MM.1S (cell line): ENCODE results near the gene IRF2BPL.

Source experiments
- DNase-seq: peaks from one replicate; pipeline ENCODE4 v3.0.0-alpha.2; 2015
- H2AFZ ChIP-seq: fragments of 300-600 bp; sonication (generic); 2 replicates; pipeline ENCODE4 v1.6.0; 2016; ENCODE audit warnings: antibody characterized with exemption, low read length
- H3F3A ChIP-seq: fragments of 300-600 bp; sonication (generic); 2 replicates; pipeline ENCODE4 v1.6.1; 2016; ENCODE audit warnings: mild to moderate bottlenecking, antibody characterized with exemption, low read length, moderate library complexity, mixed read lengths; ENCODE audit not compliant: insufficient read depth
- H3K27ac ChIP-seq: fragments of 300-600 bp; sonication (generic); 2 replicates; pipeline ENCODE4 v1.5.1; 2016; ENCODE audit warnings: mild to moderate bottlenecking, low read length
- H3K27me3 ChIP-seq: fragments of 300-600 bp; sonication (generic); replicated peaks from 2 replicates; pipeline ENCODE4 v1.6.0; 2016; ENCODE audit warnings: low read length; ENCODE audit not compliant: insufficient read depth
- H3K36me3 ChIP-seq: fragments of 300-600 bp; sonication (generic); replicated peaks from 2 replicates; pipeline ENCODE4 v1.6.1; 2016; ENCODE audit warnings: mild to moderate bottlenecking, low read length, mixed read lengths; ENCODE audit not compliant: insufficient read depth
- H3K4me1 ChIP-seq: fragments of 300-600 bp; sonication (generic); 2 replicates; pipeline ENCODE4 v1.6.1; 2016; ENCODE audit warnings: low read length, mixed read lengths
- H3K4me2 ChIP-seq: fragments of 300-600 bp; sonication (generic); 2 replicates; pipeline ENCODE4 v1.6.0; 2016; ENCODE audit warnings: low read depth, low read length
- H3K4me3 ChIP-seq: fragments of 300-600 bp; sonication (generic); 2 replicates; pipeline ENCODE4 v1.5.1; 2016; ENCODE audit warnings: low read length, mixed read lengths
- H3K79me2 ChIP-seq: fragments of 300-600 bp; sonication (generic); 2 replicates; pipeline ENCODE4 v1.6.1; 2016; ENCODE audit warnings: mixed run types, low read length, mixed read lengths
- H3K9ac ChIP-seq: fragments of 300-600 bp; sonication (generic); 2 replicates; pipeline ENCODE4 v1.6.1; 2016; ENCODE audit warnings: low read length, mixed read lengths
- H3K9me2 ChIP-seq: fragments of 300-600 bp; sonication (generic); replicated peaks from 2 replicates; pipeline ENCODE4 v1.6.1; 2016; ENCODE audit warnings: mild to moderate bottlenecking, low read length, mixed read lengths; ENCODE audit not compliant: insufficient read depth
- H3K9me3 ChIP-seq: fragments of 300-600 bp; sonication (generic); replicated peaks from 2 replicates; pipeline ENCODE4 v1.6.1; 2016; ENCODE audit warnings: mild to moderate bottlenecking, low read length, mixed read lengths; ENCODE audit not compliant: insufficient read depth
- H4K20me1 ChIP-seq: fragments of 300-600 bp; sonication (generic); 2 replicates; pipeline ENCODE4 v1.6.1; 2016; ENCODE audit warnings: mild to moderate bottlenecking, low read length, moderate library complexity, mixed read lengths; ENCODE audit not compliant: insufficient read depth
- EZH2 ChIP-seq: fragments of 300-600 bp; sonication (generic); optimal IDR thresholded peaks from 2 replicates; pipeline ENCODE3; 2017; ENCODE audit warnings: low read depth, mild to moderate bottlenecking, antibody characterized with exemption, low read length, mixed read lengths
- EZH2phosphoT487 ChIP-seq: fragments of 300-600 bp; sonication (generic); IDR thresholded peaks from 2 replicates; pipeline ENCODE4 v1.6.1; 2018; ENCODE audit warnings: antibody characterized with exemption, low read length
- TF ChIP-seq, protein P1 (sequence below): fragments of 300-600 bp; sonication (generic); IDR thresholded peaks from 2 replicates; pipeline ENCODE4 v1.5.1; 2016; ENCODE audit warnings: antibody characterized with exemption, low read length, mixed read lengths

Gene IRF2BPL

GRCh38 chr14:77007183-77007974, 21.1 kb downstream of the IRF2BPL start:
- H3K27ac ChIP-seq, result no peak overlapping the region
- no peak for DNase-seq
- H3K4me1 ChIP-seq, result 0 out of 2 replicates have a peak, but pooled peaks cover 6% of the 10 kb centered on the region
- H3K9me3 ChIP-seq, result no peaks in the 10 kb centered on the region
- H3K27me3 ChIP-seq, result no peaks in the 10 kb centered on the region
- TF ChIP-seq EZH2 (no peak), EZH2phosphoT487 (no peak)
- TF ChIP-seq, protein P1, sequence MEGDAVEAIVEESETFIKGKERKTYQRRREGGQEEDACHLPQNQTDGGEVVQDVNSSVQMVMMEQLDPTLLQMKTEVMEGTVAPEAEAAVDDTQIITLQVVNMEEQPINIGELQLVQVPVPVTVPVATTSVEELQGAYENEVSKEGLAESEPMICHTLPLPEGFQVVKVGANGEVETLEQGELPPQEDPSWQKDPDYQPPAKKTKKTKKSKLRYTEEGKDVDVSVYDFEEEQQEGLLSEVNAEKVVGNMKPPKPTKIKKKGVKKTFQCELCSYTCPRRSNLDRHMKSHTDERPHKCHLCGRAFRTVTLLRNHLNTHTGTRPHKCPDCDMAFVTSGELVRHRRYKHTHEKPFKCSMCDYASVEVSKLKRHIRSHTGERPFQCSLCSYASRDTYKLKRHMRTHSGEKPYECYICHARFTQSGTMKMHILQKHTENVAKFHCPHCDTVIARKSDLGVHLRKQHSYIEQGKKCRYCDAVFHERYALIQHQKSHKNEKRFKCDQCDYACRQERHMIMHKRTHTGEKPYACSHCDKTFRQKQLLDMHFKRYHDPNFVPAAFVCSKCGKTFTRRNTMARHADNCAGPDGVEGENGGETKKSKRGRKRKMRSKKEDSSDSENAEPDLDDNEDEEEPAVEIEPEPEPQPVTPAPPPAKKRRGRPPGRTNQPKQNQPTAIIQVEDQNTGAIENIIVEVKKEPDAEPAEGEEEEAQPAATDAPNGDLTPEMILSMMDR, result no peak
- H3K9ac ChIP-seq, result no peak overlapping the region
- H3K79me2 ChIP-seq, result no peaks in the 10 kb centered on the region
- H3K4me2 ChIP-seq, result no peak overlapping the region
- H2AFZ ChIP-seq, result no peak overlapping the region
- H3K36me3 ChIP-seq, result no peaks in the 10 kb centered on the region
- no peaks in the 10 kb centered on the region for H4K20me1 ChIP-seq
- no peaks in the 10 kb centered on the region for H3F3A ChIP-seq
- H3K4me3 ChIP-seq, result no peak overlapping the region
- no peaks in the 10 kb centered on the region for H3K9me2 ChIP-seq

- Histone ChIP-seq H3F3A (no peaks in the 10 kb centered on the region), H3K36me3 (no peaks in the 10 kb centered on the region), H3K4me2 (no peak overlapping the region), H3K27me3 (no peaks in the 10 kb centered on the region), H3K79me2 (no peaks in the 10 kb centered on the region), H3K9me3 (no peaks in the 10 kb centered on the region), H3K27ac (no peak overlapping the region), H3K4me1 (peaks cover 8% of the 10 kb centered on the region; the same call in 1 of the 2 replicates), H3K9me2 (no peaks in the 10 kb centered on the region), H4K20me1 (no peaks in the 10 kb centered on the region), H3K9ac (no peak overlapping the region), H2AFZ (no peak overlapping the region), H3K4me3 (no peak overlapping the region)
- DNase-seq, result no peak
- TF ChIP-seq, protein P1, result no peak
- TF ChIP-seq EZH2 (no peak), EZH2phosphoT487 (no peak)
These were observed 22.4 kb downstream of the IRF2BPL start for GRCh38 chr14:77006132-77006531.

DNA sequence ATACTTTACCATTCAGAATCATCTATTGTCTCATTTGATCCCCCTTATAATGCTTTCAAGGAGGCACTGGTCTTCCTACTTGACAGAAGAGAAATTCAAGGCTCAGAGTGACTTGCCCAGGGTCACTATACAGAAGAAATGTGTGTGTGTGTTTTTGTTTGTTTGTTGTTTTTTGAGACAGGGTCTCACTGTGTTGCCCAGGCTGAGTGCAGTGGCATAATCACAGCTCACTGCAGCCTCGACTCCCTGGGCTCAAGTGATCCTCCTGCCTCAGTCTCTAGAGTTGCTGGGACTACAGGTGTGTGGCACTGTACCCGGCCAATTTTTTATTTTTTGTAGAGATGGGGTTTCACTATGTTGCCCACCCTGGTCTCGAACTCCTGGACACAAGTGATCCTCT, 22.9 kb downstream of the IRF2BPL start:
- Histone ChIP-seq H3K27ac (no peak overlapping the region), H3K9me2 (no peaks in the 10 kb centered on the region), H3F3A (peaks cover 3% of the 10 kb centered on the region), H3K9me3 (no peaks in the 10 kb centered on the region), H3K36me3 (no peaks in the 10 kb centered on the region), H2AFZ (no peak overlapping the region), H3K79me2 (no peaks in the 10 kb centered on the region), H3K4me1 (peaks cover 13% of the 10 kb centered on the region), H3K4me3 (no peak overlapping the region), H3K4me2 (no peak overlapping the region), H3K9ac (no peak overlapping the region), H3K27me3 (no peaks in the 10 kb centered on the region), H4K20me1 (no peaks in the 10 kb centered on the region)
- TF ChIP-seq, protein P1, result no peak
- TF ChIP-seq EZH2 (no peak), EZH2phosphoT487 (no peak)
- DNase-seq, result no peak
